ENCODE results near the gene SEMA6D.

The SEMA6D gene

DNA sequence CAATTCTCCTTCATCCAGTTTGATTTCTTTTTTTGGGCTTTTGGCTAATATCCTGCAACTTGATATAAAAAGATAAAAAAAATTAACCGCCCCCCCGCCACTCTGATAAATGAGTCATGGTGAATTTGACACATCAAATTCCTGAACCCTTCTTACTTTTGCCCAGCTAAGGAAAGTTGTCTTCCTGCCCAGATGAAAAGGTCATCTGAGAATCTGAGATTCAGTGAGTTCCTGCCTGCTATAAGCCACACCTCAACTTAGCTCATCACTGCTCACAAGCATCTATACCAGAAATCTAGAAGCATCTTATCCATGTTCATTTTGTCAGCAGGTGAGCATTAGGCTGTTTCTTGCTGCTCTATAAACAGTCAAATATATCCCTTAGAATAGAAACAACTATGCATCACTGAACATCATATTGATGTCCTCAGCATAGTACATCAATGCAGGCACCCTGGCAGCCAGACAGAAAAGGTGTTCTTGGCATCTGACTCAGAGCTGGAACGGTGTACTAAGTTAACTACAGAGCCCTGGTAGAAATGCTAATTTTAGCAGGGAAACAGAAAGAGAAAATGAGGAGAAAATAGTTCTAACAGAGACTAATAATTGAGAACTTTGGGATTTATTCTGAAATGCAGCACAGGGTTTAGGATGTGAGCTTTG, 77.1 kb downstream of the SEMA6D start:
- DNase-seq = no peak

DNA sequence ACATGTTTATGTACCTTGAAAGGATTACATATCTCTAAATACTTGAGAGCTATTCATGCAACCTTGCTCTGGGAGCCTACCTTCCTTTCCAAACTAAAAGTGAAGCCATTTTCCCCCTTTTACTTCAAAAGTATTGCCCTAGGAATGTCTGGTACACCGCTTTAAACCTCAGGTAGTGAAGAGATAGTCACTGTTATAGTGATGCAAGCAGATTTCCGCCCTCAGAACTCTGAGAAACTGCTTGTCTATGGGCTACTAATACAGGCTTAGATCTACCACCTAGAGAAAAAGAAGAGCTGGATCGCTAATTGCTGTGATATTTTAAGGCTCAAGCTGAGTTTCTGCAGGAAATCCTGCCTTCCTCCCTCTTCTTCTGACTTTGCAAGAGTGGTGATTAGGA, 78.6 kb downstream of the SEMA6D start:
- no peak for DNase-seq

DNA sequence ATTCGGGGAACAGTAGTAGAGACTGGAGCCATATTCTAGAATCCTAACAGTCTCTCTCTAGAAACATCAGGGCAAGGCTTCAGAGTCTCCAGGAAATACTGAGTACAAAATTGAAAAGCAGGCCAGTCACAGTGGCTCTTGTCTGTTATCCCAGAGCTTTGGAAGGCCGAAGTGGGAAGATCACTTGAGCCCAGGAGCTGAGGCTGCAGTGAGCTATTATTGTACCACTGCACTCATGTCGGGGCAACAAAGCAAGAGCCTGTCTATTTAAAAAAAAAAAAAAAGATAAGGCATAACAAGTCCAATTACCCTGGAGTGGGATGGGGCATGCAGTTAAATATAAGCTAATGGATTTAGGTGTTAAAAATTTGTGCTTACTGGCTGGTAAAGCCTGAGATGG, 79.0 kb downstream of the SEMA6D start:
- DNase-seq = no peak

GRCh38 chr15:47796830-47797229, 79.5 kb downstream of the SEMA6D start:
- no peak for DNase-seq

- no peak for DNase-seq
Observed at GRCh38 chr15:47801522-47801921, 84.2 kb downstream of the SEMA6D start.

DNA sequence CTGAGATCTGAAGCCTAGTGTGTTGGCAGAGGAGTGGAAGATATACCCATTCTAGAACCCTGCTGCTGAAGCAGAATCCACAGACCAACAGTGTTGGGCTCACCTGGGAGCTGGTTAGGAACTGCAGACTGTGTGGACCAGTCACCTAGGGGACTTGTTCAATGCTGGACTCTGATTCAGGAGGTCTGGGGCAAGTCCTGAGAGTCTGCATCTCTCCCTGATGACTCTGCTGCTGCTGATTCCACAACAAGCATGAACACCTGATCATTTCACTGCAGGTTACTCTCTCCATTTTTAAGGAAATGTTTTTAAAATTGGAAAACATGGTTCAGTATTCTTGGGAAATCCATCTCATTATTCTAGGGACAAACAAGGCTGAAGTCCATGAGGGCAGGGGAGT, 84.9 kb downstream of the SEMA6D start:
- DNase-seq = no peak

DNA sequence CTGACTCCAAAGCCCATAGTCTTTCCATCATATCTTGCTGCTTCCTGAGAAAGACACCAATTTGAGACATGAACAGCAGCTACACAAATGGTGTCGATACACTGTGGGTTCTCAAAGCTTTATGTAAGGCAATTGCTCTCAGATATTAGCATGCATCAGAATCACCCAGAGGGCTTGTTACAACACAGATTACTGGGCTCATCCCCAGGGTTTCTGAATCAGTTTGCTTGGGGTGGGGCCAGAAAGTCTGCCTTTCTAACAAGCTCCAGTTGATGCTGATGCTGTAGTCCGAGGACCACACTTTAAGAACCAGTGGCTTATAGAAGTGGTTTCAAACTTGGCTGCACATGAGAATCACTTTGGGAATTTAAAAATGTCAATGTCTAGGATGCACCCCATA, 86.5 kb downstream of the SEMA6D start:
- no peak for DNase-seq

- DNase-seq = no peak
Observed at GRCh38 chr15:47804733-47805132, 87.4 kb downstream of the SEMA6D start.

DNA sequence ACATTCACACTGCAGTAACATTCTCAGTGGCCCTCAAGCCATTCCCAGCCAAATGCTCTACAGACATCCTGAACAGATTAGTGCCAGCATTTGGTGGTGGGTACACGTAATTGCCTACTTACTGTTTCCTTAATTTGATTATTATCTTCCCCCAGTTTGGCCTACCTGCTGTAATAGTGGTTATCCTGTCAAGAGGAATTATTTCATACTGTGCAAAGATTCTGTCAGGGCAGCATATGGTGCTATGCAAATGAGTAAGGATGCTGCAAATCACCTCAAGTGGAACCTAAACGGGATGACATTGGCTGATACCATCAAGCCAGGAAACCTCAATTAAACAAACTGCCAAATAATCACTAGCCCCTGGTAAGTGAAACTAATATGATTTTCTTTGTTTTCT, 88.7 kb downstream of the SEMA6D start:
- DNase-seq = no peak

GRCh38 chr15:47811172-47811571, 93.9 kb downstream of the SEMA6D start:
- DNase-seq = no peak

DNA sequence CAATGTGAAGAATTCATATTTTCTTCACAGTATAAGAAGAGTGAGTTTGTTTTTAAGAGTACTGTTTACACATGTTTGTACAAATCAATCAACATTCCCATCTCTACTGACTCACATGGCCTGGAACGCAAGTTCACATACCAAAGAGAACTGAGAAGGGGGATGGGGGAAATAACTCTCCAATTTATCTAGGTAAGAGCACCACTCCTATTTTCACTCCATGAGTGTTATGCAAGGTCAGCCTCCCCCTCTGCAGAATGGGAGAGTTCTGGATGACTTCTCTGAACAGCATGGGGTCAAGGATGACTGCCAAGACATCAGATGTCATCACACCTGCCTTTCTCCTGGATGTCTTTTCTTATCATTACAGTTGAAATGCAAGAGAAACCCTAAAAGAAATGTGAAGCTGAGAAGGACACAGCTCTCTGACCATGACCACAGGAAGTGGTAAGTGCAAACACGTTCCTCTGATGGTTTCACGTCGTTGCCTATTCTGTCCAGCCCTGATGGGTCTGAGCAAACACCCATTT, 95.2 kb downstream of the SEMA6D start:
- peak; percentile 71 for DNase-seq

- DNase-seq = no peak
Observed at GRCh38 chr15:47813748-47814384, 96.6 kb downstream of the SEMA6D start.

DNA sequence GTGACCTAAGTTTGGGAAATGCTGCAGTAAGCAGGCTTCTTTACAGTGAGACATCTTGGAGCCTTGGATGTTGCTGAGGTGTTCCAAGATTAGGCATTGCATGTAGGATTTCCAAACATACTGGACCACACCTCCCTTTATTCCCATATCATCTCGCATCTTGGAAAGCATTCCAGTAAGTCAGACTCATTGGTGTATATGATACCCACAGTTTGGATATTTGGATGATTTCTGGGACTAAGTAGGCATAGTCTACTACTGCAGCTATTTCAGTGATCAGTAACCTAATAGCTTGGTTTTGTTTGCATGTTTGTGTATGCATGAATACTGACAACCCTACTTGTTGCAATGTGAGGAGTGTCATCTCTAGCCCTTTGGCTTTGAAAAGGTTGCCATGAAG, 97.3 kb downstream of the SEMA6D start:
- no peak for DNase-seq

GRCh38 chr15:47817969-47818548, 100.8 kb downstream of the SEMA6D start:
- no peak for DNase-seq

- no peak for DNase-seq
Observed at GRCh38 chr15:47819158-47819557, 101.9 kb downstream of the SEMA6D start.

DNA sequence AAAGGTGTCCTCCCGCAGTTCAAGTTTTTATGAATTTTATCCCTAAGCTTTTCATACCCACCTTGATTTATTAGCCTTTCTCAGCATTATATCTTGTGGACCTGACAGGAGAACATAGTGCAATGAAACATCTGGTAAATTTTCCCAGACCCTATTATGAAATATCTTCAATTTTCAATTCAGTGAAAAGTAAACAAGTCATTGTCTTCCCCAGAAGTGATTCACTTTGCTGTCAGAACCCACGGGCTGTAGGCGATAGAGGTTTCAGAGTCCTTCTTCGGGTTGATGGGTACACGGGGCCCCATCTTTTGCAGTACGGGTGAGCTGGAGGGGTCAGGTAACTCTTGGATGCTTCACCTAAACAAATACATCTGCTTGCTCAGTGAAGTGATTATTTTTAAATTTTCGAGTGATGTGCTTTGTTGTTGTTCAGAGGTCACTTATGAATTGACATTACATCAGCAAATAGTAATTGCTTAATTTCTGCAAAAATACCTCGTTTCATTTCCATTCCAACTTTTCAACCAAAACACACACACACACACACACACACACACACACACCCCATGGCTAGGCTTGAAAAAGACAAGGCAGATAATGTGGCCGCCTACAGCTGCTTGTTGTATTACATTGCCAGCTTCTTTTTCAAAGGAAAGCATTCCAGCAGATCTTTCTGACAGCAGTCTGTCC, 102.9 kb downstream of the SEMA6D start:
- no peak for DNase-seq

DNA sequence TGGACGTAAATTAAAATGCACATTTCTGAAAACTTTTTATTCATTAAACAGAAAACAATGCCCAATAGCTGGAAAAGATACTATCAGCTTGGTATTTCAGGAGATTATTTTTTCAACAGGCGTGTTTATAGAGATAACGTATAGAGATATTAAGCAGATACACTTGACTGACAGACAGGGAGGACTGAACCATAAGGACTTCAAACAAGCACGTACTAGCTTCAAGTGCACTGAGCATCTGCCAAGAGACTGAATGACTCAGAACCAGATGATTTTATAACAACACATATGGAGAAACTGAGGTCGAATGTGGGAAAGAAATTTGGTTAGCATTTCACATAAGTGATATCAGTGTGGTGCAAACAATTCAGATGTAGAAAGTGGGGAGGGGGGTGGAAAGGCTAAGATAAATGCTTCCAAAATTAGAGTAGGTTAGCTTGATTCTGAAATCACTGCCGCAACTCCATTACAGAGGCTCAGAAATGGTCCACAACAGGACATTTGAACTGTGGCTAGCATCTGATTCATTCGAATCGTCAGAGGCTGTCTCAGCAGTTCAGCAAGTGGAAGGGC, 103.5 kb downstream of the SEMA6D start:
- DNase-seq = peak; percentile 2

GRCh38 chr15:47822048-47822447, 104.7 kb downstream of the SEMA6D start:
- no peak for DNase-seq
